Measurements from ENCODE around the gene MIER2.

MIER2 gene

GRCh38 chr19:375395-376110 is 31.0 kb upstream of the MIER2 start:
- no peak for DNase-seq (ENCODE audit: low read depth in 2 of 2)
- H3K4me3 ChIP-seq (replicated peaks in 1 of 2; ENCODE audit: low read depth in 2 of 2, low read length in 2 of 2) = no peak overlapping the region
- TF ChIP-seq CTCF (IDR thresholded peaks at IDR 0.05; ENCODE audit: low read depth, low read length) = no peak

- TF ChIP-seq CTCF (IDR thresholded peaks at IDR 0.05; ENCODE audit: low read depth, low read length) = no peak
- H3K4me3 ChIP-seq (replicated peaks in 1 of 2; ENCODE audit: low read depth in 2 of 2, low read length in 2 of 2) = no peak overlapping the region
- DNase-seq (ENCODE audit: low read depth in 2 of 2) = no peak
These were observed 30.3 kb upstream of the MIER2 start for GRCh38 chr19:374886-375235.

DNA sequence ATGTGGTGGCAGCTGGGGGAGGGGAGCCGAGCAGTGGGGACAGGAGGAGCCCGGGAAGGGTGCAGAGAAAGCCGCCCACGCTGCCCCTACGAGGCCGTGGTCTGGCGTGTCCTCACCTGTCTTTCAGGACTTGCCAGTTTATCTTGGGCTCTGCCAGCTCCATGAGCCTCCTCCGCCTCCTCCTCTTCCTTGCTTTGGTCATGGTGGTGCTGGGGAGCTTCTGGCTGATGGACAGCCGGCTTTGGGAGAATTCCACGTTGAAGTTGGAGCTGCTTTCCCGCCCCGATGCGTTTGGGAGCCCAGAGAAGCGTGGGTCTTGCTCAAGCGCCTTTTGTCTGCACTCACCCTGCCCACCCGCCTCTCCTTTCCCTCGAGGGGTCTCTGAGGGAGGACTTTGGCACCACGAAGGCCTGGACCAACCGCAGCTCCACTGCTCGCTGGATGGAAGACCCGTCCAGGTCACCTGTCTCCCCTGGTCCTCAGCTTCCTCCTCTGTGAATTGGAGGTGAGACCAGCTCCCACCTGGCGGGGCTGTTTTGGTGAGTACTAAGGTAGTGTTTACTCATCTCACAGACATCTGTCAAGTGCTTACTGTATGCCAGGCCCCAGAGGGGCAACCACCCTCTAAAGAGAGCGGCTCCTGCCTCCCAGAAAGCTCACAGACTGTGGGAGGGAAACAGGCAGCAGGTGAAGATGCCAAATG is 29.7 kb upstream of the MIER2 start:
- TF ChIP-seq CTCF (IDR thresholded peaks at IDR 0.05; ENCODE audit: low read depth, low read length) = no peak
- no peak overlapping the region for H3K4me3 ChIP-seq (replicated peaks in 1 of 2; ENCODE audit: low read depth in 2 of 2, low read length in 2 of 2)
- no peak for DNase-seq (ENCODE audit: low read depth in 2 of 2)

GRCh38 chr19:373391-374182 is 29.0 kb upstream of the MIER2 start:
- no peak overlapping the region for H3K4me3 ChIP-seq (replicated peaks in 1 of 2; ENCODE audit: low read depth in 2 of 2, low read length in 2 of 2)
- no peak for DNase-seq (ENCODE audit: low read depth in 2 of 2)
- no peak for TF ChIP-seq CTCF (IDR thresholded peaks at IDR 0.05; ENCODE audit: low read depth, low read length)

- H3K4me3 ChIP-seq (replicated peaks in 1 of 2; ENCODE audit: low read depth in 2 of 2, low read length in 2 of 2) = no peak overlapping the region
- no peak for TF ChIP-seq CTCF (IDR thresholded peaks at IDR 0.05; ENCODE audit: low read depth, low read length)
- DNase-seq (ENCODE audit: low read depth in 2 of 2) = peak; percentile 66 to 89
These were observed 27.8 kb upstream of the MIER2 start for GRCh38 chr19:372306-372890.

DNA sequence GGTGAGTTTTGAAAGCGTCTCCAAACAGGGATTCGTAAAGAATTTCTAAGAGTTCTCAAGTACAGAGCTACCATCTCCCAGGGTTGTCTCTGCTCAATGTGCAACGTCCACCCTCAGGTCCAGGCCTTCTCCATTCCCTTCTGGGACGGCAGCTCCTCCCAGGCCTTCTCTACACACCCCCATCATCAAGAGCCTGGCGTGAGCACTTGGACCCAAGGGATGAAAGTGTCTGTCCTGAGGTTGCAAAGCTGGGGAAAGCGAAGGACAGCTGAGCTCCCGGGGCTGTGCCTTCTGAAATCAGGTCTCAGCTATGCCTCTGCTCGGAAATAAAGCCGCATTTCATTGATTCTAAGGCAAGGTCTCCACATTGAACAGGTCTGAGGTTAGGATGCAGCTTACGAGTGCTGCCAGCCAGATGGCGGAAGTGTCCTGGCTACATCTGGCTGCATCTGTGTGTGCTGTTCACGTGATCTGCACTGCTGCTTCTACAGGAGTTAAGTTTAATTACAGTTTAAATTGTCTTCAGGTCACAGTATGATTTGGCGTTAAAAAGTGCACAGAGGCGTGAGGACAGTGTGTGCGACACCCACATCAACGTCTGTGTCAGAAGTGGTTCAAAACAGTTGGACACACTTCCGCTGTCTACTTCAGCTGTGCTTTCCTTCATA is 27.0 kb upstream of the MIER2 start:
- DNase-seq (ENCODE audit: low read depth in 2 of 2) = peak in 1 of 2 donors; percentile 14
- no peak overlapping the region for H3K4me3 ChIP-seq (replicated peaks in 1 of 2; ENCODE audit: low read depth in 2 of 2, low read length in 2 of 2)
- no peak for TF ChIP-seq CTCF (IDR thresholded peaks at IDR 0.05; ENCODE audit: low read depth, low read length)

Measured in cardiac fibroblast (primary cell).